GM18870 (cell line): Measurements from ENCODE around the gene PARN.
"Not testable (repeated sequence)": the region's sequence is repeated elsewhere in the genome, so short reads cannot be mapped to it uniquely, and the experiment has no call there.

Experiments
- ATAC-seq: cut with Tn5 transposase; IDR thresholded peaks from one replicate; pipeline ENCODE4 v1.9.1; 2021; ENCODE audit warnings: moderate library complexity; ENCODE audit not compliant: unreplicated experiment

Gene PARN

DNA sequence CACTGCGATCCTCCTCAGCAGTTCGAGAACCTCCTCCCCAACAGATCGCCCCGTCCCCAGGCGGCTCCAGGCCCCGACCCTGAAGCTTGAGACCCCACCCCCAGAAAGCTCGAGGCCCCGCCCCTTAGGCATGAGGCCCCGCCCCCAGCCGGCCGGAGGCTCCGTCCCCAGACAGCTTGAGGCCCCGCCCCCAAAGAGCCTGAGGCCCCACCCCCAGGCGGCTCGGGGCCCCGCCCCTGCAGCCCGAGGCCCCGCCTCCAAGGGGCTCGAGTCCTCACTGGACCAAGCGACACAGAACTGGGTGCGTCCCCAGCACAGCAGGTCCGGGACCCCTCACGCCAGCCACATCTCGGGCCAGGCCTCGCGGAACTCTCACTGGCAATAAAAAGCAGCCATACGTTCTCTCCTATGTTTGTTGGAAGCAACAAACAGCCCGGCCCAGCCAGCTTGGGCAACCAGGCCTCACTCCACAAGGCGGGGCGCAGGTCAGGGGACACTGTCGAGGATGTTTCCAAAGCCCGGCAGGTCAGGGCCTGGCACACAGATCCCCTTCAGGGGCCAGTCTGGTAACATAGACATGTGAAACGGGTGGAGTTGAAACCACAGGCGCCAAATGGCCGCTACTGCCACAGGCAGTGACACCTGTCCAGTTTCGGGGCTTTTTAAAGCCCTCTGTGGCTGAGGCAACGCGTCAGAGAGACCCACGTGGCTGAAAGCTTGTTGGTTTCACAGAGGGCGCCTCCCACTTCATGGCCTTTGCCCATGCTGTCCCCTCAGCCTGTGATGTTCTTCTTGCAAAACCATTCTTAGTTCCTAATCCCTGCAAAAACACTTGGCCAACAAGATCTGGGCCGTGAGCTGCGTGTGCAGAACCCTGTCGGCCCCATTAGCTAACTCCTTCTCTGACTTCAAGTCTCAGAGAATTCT lies 224.2 kb downstream of the PARN start:
- peak; percentile 90 for ATAC-seq

- not testable (repeated sequence) for ATAC-seq
Measured at GRCh38 chr16:14403001-14403389, 227.1 kb downstream of the PARN start.

GRCh38 chr16:14402114-14403000 lies 227.7 kb downstream of the PARN start:
- not testable (repeated sequence) for ATAC-seq

DNA sequence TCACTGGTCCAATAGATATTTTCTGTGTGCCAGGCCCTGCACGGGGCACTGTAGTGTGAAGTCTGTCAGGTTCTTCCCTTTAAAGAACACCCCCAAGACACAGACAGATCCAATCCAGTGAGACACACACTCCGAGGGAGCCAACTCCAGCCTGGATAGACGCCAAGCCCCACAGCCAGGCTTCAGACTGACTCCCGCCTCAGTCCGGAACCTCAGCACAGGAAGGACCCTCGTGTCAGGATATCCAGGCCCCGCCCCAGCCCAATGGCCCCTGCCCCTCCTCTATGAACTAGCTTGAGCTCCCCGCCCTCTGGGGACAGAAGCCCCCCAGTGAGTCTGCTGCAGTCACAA lies 228.4 kb downstream of the PARN start:
- not testable (repeated sequence) for ATAC-seq

DNA sequence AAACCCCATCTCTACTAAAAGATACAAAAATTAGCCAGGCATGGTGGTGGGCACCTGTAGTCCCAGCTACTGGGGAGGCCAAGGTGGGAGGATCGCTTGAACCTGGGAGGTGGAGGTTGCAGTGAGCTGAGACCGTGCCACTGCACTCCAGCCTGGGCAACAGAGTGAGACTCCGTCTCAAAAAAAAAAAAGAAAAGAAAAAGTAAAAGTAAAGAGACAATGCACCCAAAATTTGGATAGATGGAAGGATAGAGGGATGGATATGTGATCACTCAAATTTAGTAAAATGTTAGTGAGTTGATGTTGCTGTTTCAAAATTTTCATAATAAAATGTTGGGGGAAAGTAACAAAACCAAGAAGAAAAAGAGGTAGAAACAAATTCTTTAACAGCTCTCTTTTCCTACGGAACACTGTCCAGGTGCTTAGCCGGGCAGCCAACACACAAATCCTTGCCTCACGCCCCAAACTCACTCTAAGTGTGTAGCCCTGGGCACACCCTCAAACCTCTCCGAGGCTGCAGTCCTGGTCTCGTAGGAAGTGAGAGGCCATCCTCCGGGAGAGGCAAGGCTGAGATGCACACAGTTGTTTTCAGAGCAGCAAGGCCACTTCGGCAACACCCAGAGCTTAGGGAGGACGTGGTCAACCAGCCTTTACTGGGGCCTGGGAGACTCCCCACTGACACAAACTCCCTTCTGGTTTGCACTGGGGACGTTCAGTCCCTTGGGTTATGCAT lies 228.9 kb downstream of the PARN start:
- not testable (repeated sequence) for ATAC-seq

DNA sequence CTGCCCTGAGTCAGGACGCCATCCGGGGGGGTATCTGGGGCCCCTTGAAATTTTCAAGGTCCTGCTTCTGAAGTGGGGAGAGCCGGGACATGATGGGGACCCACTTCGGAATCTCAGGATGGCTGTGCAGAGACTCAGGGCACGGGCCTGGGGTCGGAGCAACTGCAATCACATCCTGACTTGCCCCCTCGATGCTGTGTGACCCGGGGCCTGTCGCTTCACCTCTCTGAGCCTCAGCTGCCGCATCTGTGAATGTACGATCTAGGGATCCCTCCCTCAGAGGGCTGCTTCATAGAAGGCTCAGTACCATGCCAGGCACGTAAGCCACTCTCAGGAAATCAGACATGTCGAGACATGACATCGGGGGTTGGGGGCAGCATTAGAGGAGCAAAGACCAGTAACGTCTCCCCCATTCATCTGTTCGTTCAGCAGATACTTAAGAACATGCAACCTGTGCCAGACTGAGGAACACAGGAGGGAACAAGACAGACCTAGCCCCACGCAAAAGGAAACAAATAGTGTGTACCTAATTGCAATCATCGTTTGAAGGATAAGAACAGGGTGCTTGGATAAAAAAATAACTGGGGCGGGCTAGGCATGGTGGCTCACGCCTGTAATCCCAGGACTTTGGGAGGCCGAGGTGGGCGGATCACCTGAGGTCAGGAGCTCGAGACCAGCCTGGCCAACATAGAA lies 229.6 kb downstream of the PARN start:
- no peak for ATAC-seq

DNA sequence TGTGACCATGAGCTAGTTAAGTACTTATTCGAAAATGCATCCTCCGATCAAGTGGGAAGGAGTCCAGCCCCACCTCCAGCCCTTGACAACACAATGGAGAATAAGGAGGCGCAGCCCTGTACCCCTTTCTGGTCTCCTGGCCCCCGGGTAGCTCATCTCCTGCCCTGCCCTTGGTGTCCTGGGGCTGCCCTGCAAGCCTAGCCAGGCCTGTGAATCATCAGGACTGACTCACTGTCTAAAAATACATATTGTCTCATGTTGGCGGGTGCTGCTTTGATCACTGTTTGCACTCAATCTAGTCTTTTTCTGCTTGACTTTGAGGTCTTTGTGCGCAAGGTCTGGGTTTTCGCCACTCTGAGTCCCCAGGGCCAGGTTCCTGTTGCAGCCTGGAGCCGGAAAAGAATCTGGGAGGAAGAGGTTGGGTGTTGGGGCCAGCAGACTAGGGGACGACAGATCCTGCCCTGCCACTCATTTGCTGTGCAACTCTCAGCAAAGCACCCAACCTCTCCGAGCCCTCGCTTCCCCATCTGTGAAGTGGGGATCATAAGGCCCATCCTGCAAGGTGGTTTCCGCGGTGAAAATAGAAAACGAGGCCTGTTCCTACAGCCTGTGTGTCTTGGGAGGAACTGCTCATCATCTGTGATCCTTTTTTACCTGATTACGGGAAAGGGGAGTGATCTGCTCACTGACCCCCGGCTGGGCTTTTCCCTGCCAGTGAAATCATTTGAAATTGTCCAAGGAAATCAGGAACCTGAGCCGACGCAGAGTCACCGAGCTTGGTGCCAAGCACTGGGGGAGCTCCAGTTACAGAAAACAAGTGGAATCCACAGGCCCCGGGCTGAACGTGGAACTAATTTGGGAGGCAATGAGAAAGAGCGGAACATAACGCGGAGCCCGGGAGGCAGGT lies 230.4 kb downstream of the PARN start:
- ATAC-seq: peak; percentile 81

- ATAC-seq: no peak
Measured at GRCh38 chr16:14398014-14398717, 231.9 kb downstream of the PARN start.

- ATAC-seq: not testable (repeated sequence)
Measured at GRCh38 chr16:14395710-14396304, 234.3 kb downstream of the PARN start.

GRCh38 chr16:14394834-14395233 lies 235.2 kb downstream of the PARN start:
- ATAC-seq: no peak

DNA sequence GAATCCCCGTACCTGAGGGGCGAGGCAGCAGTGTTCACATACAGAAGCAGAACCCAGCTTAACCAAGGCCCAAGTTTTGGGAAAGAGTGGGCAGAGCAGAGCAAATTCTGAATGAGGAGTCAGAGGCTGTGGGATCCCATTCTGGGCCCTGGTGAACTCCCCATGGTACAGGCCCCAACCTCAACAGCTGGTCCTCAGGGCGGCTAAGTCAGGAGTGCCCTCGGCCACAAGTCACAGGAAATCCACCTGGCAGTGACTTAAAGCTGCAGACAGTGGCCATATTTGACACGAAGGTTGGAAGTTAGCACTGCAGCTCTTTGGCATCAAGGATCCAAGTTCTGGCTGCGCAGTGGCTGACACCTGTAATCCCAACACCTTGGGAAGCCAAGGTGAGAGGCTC lies 237.1 kb downstream of the PARN start:
- no peak for ATAC-seq

- ATAC-seq: no peak
Measured at GRCh38 chr16:14389359-14389758, 240.7 kb downstream of the PARN start.

GRCh38 chr16:14388243-14388642 lies 241.8 kb downstream of the PARN start:
- no peak for ATAC-seq

GRCh38 chr16:14386115-14386514 lies 243.9 kb downstream of the PARN start:
- no peak for ATAC-seq
